Fibroblast of mammary gland (primary cell): ENCODE measurements around the gene KLK1.
"Not testable (repeated sequence)": the region's sequence is repeated elsewhere in the genome, so short reads cannot be mapped to it uniquely, and the experiment has no call there.

Experiments
- DNase-seq: peaks from one replicate; pipeline ENCODE4 v3.0.0-alpha.2; 2010; ENCODE audit warnings: low read depth
- H3K4me3 ChIP-seq: 2 replicates; pipeline ENCODE4 v1.5.1; 2011; ENCODE audit warnings: low read depth, mild to moderate bottlenecking, low read length, moderate library complexity; ENCODE audit not compliant: control insufficient read depth
- TF ChIP-seq, protein P1 (sequence below): conservative IDR thresholded peaks from 2 replicates; pipeline ENCODE4 v1.5.1; 2011; ENCODE audit warnings: low read depth, low read length, inconsistent platforms; ENCODE audit not compliant: control insufficient read depth, insufficient read depth

The KLK1 gene

GRCh38 chr19:50785329-50785728, 38.3 kb downstream of the KLK1 start:
- DNase-seq = no peak
- TF ChIP-seq, protein P1, sequence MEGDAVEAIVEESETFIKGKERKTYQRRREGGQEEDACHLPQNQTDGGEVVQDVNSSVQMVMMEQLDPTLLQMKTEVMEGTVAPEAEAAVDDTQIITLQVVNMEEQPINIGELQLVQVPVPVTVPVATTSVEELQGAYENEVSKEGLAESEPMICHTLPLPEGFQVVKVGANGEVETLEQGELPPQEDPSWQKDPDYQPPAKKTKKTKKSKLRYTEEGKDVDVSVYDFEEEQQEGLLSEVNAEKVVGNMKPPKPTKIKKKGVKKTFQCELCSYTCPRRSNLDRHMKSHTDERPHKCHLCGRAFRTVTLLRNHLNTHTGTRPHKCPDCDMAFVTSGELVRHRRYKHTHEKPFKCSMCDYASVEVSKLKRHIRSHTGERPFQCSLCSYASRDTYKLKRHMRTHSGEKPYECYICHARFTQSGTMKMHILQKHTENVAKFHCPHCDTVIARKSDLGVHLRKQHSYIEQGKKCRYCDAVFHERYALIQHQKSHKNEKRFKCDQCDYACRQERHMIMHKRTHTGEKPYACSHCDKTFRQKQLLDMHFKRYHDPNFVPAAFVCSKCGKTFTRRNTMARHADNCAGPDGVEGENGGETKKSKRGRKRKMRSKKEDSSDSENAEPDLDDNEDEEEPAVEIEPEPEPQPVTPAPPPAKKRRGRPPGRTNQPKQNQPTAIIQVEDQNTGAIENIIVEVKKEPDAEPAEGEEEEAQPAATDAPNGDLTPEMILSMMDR = no peak
- H3K4me3 ChIP-seq = no peak overlapping the region

GRCh38 chr19:50784710-50785109, 38.9 kb downstream of the KLK1 start:
- DNase-seq = no peak
- TF ChIP-seq, protein P1 = no peak
- no peak overlapping the region for H3K4me3 ChIP-seq

GRCh38 chr19:50783848-50784152, 39.8 kb downstream of the KLK1 start:
- H3K4me3 ChIP-seq, DNase-seq: not testable (repeated sequence)

GRCh38 chr19:50780753-50781435, 42.7 kb downstream of the KLK1 start:
- H3K4me3 ChIP-seq = no peak overlapping the region
- TF ChIP-seq, protein P1 = no peak
- DNase-seq = no peak

- no peak overlapping the region for H3K4me3 ChIP-seq
- TF ChIP-seq, protein P1 = no peak
- DNase-seq = no peak
Observed at GRCh38 chr19:50779504-50780457, 43.8 kb downstream of the KLK1 start.

- no peak for DNase-seq
- TF ChIP-seq, protein P1 = no peak
- H3K4me3 ChIP-seq = no peak overlapping the region
Observed at GRCh38 chr19:50778906-50779430, 44.6 kb downstream of the KLK1 start.

DNA sequence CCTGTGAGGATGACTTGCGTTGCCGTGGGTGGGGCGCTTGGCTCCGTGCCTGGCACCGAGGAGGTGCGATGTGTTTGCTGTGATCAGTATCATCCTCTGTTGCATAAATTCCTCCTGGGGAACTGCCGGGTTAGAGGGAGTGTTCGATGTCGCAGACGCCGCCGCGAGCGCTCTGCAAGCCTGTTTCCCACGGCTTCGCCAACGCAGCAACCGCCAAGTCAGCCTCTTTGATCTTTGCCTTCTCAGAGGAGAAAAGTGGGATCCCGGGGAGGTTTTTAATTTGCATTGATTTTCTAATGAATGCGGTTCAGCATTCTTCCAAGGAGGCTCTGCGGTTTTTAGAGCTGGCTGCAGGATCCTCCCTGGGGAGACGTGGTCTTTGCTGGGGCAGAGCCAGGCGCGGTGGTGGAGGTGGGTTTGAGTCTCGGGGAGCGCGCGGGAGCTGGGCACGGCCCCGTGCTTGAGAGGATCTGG, 45.7 kb downstream of the KLK1 start:
- H3K4me3 ChIP-seq = no peak overlapping the region
- DNase-seq = peak; percentile 36
- TF ChIP-seq, protein P1 = no peak
